ENCODE results near the gene PXK. TPM values are rescaled to one million over a fixed set of nuclear protein-coding genes. Genes with fewer than 3 reads are reported as not detected.
"Not testable (repeated sequence)": the region's sequence is repeated elsewhere in the genome, so short reads cannot be mapped to it uniquely, and the experiment has no call there.

The PXK gene
- total RNA-seq: 10 to 100 TPM; 17.3 to 38.9 (median 22.3) TPM
- 10 to 100 TPM; 23.1 to 26.3 TPM for polyA plus RNA-seq
- 21.5 reads per million, percentile 52 among the genes with 10 or more reads in this experiment for total RNA-seq

GRCh38 chr3:58332575-58333188 is at the start of gene PXK:
Gene PXK (plus strand): TSS chr3:58332892. CDS start chr3:58332989, 97 bp downstream.
- no peaks in the 10 kb centered on the region for H3K9me3 Mint-ChIP-seq
- peak within 1 kb of the TSS; percentile 65 to 97 (median 88) for H3K27ac Mint-ChIP-seq
- peak within 1 kb of the TSS; percentile 70 for H3K27ac ChIP-seq (ENCODE audit: low read depth, low read length)
- H3K4me3 ChIP-seq (ENCODE audit: low read length): peak within 1 kb of the TSS; percentile 68
- DNase-seq (peak; percentile 63 to 89 (median 79)), ATAC-seq (peak; percentile 94)
- intact Hi-C loops (cut with micrococcal nuclease): loop anchor here (1.0 to 5.0 kb wide), 11 partner anchors 8 to 200 kb away; partner anchors contain the start of genes PDHB (in 2 of the 2), ABHD6 (in 1 of the 2), HTD2 (in 1 of the 2) and RPP14 (in 1 of the 2)
- no peaks in the 10 kb centered on the region for H3K27me3 Mint-ChIP-seq
- CTCF ChIA-PET: interaction anchor here (3.2 kb wide), 1 partner anchor 26 kb away, joined by 12 read pairs; the partner anchor contains the start of genes HTD2 and RPP14
- POLR2A ChIA-PET: interaction anchor here (0.6 to 4.2 kb wide), 4 partner anchors 25 to 159 kb away, joined by 3 to 29 read pairs (median 4); partner anchors contain the start of genes HTD2, KCTD6 and RPP14
- peaks cover 20 to 22% of the 10 kb centered on the region in 2 donors for H3K4me1 ChIP-seq (ENCODE audit: control insufficient read depth in 2 of 2, insufficient read depth in 2 of 2, low read length in 2 of 2)
- peaks cover 0 to 4% (median 0%) of the 10 kb centered on the region in 3 experiments for H3K36me3 ChIP-seq (ENCODE audit: control insufficient read depth in 2 of 3, insufficient read depth in 3 of 3, low read length in 3 of 3)
- H3K9me3 ChIP-seq (ENCODE audit: control insufficient read depth in 2 of 3, low read length in 3 of 3): no peaks in the 10 kb centered on the region
- H3K4me3 Mint-ChIP-seq: peak within 1 kb of the TSS; percentile 83 to 100 (median 99)
- peaks cover 30 to 47% (median 38%) of the 10 kb centered on the region in 7 donors for H3K4me1 Mint-ChIP-seq
- H3K36me3 Mint-ChIP-seq: peaks cover 0 to 7% (median 4%) of the 10 kb centered on the region in 5 donors
- H3K27me3 ChIP-seq (ENCODE audit: control insufficient read depth in 2 of 2, insufficient read depth in 2 of 2, low read length in 2 of 2): no peaks in the 10 kb centered on the region

DNA sequence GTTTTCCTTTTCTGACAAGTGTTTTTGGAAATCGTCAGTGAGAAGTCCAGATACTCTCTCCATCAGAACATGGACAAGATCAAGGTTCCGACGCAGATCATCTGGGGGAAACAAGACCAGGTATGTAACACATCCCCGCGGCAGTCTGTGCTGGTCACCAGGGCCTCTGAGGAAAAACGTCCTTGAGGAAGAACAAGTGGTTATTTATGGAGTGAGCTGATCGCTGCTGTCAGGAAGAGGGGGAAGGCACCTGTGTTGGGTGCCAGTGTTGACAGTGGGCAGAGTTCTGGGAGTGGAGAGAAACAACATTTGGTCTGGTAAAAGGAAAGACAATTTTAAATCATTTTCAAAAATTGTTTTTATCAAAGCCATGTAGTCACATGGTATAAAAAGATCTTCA is 47.4 kb upstream of the PXK start:
- no peaks in the 10 kb centered on the region for H3K27me3 Mint-ChIP-seq
- Histone ChIP-seq H3K4me3 (ENCODE audit: low read length) (no peak overlapping the region), H3K36me3 (ENCODE audit: control insufficient read depth in 2 of 3, insufficient read depth in 3 of 3, low read length in 3 of 3) (peaks cover 0 to 6% (median 0%) of the 10 kb centered on the region in 3 experiments), H3K4me1 (ENCODE audit: control insufficient read depth in 2 of 2, insufficient read depth in 2 of 2, low read length in 2 of 2) (no peaks in the 10 kb centered on the region), H3K27ac (ENCODE audit: low read depth, low read length) (no peak overlapping the region), H3K9me3 (ENCODE audit: control insufficient read depth in 2 of 3, low read length in 3 of 3) (no peaks in the 10 kb centered on the region), H3K27me3 (ENCODE audit: control insufficient read depth in 2 of 2, insufficient read depth in 2 of 2, low read length in 2 of 2) (no peaks in the 10 kb centered on the region)
- CTCF ChIA-PET: no interaction called here
- DNase-seq (no peak), ATAC-seq (no peak)
- peaks cover 0 to 4% (median 0%) of the 10 kb centered on the region in 7 donors for H3K4me1 Mint-ChIP-seq
- intact Hi-C loops (cut with micrococcal nuclease): no loop called here
- no peaks in the 10 kb centered on the region for H3K9me3 Mint-ChIP-seq
- H3K4me3 Mint-ChIP-seq: no peak overlapping the region
- H3K27ac Mint-ChIP-seq: no peak overlapping the region
- H3K36me3 Mint-ChIP-seq: peaks cover 3 to 42% (median 20%) of the 10 kb centered on the region in 5 donors
- POLR2A ChIA-PET: interaction anchor here (0.6 kb wide), 1 partner anchor 77 kb away, joined by 3 read pairs; no protein-coding TSS in a partner anchor

DNA sequence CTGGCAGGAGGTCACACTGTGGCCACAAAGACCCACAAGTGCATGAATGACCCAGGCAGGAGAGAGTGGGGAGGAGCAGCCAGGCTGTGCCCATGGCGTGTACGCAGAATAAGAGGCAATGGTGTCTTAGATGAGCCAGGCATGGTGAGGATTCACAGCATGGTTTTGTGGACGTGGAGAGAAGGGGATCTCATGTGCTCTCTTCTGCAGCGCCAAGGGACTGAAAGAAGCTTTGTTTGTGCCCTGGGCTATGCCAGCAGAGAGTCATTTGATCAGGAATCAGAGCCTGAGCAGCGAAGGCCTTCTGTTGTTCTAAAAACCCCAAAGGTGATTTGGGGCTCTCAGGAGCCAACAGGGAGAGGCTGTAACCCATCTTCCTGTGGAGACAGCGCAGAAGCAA is 45.3 kb upstream of the PXK start:
- Mint-ChIP-seq H3K9me3 (peaks cover 0 to 1% (median 0%) of the 10 kb centered on the region in 11 donors), H3K27ac (no peak overlapping the region), H3K4me1 (peaks cover 0 to 4% (median 0%) of the 10 kb centered on the region in 7 donors), H3K27me3 (no peaks in the 10 kb centered on the region), H3K4me3 (no peak overlapping the region), H3K36me3 (peaks cover 4 to 41% (median 17%) of the 10 kb centered on the region in 5 donors)
- Histone ChIP-seq H3K27ac (ENCODE audit: low read depth, low read length) (no peak overlapping the region), H3K9me3 (ENCODE audit: control insufficient read depth in 2 of 3, low read length in 3 of 3) (no peaks in the 10 kb centered on the region), H3K27me3 (ENCODE audit: control insufficient read depth in 2 of 2, insufficient read depth in 2 of 2, low read length in 2 of 2) (no peaks in the 10 kb centered on the region), H3K4me3 (ENCODE audit: low read length) (no peak overlapping the region), H3K36me3 (ENCODE audit: control insufficient read depth in 2 of 3, insufficient read depth in 3 of 3, low read length in 3 of 3) (peaks cover 0 to 6% (median 0%) of the 10 kb centered on the region in 3 experiments), H3K4me1 (ENCODE audit: control insufficient read depth in 2 of 2, insufficient read depth in 2 of 2, low read length in 2 of 2) (no peaks in the 10 kb centered on the region)
- ATAC-seq: no peak
- ChIA-PET CTCF (no interaction called here), POLR2A (no interaction called here)
- no peak for DNase-seq
- intact Hi-C loops (cut with micrococcal nuclease): no loop called here

GRCh38 chr3:58288011-58288728 is 44.5 kb upstream of the PXK start:
- Histone ChIP-seq H3K36me3 (ENCODE audit: control insufficient read depth in 2 of 3, insufficient read depth in 3 of 3, low read length in 3 of 3) (peaks cover 0 to 6% (median 0%) of the 10 kb centered on the region in 3 experiments), H3K4me1 (ENCODE audit: control insufficient read depth in 2 of 2, insufficient read depth in 2 of 2, low read length in 2 of 2) (no peaks in the 10 kb centered on the region), H3K4me3 (ENCODE audit: low read length) (no peak overlapping the region), H3K27me3 (ENCODE audit: control insufficient read depth in 2 of 2, insufficient read depth in 2 of 2, low read length in 2 of 2) (no peaks in the 10 kb centered on the region), H3K9me3 (ENCODE audit: control insufficient read depth in 2 of 3, low read length in 3 of 3) (no peaks in the 10 kb centered on the region), H3K27ac (ENCODE audit: low read depth, low read length) (no peak overlapping the region)
- H3K4me3 Mint-ChIP-seq: no peak overlapping the region
- CTCF ChIA-PET: no interaction called here
- intact Hi-C loops (cut with micrococcal nuclease): no loop called here
- peaks cover 0 to 4% (median 0%) of the 10 kb centered on the region in 7 donors for H3K4me1 Mint-ChIP-seq
- H3K9me3 Mint-ChIP-seq: peaks cover 0 to 1% (median 0%) of the 10 kb centered on the region in 11 donors
- H3K36me3 Mint-ChIP-seq: peaks cover 4 to 40% (median 17%) of the 10 kb centered on the region in 5 donors
- H3K27me3 Mint-ChIP-seq: no peaks in the 10 kb centered on the region
- DNase-seq: no peak
- H3K27ac Mint-ChIP-seq: no peak overlapping the region
- POLR2A ChIA-PET: no interaction called here
- ATAC-seq: no peak

GRCh38 chr3:58288964-58289613 is 43.6 kb upstream of the PXK start:
- H3K9me3 Mint-ChIP-seq; CTCF ChIA-PET; H3K9me3 ChIP-seq (ENCODE audit: control insufficient read depth in 2 of 3, low read length in 3 of 3); H3K27me3 Mint-ChIP-seq; H3K27me3 ChIP-seq (ENCODE audit: control insufficient read depth in 2 of 2, insufficient read depth in 2 of 2, low read length in 2 of 2); H3K36me3 ChIP-seq (ENCODE audit: control insufficient read depth in 2 of 3, insufficient read depth in 3 of 3, low read length in 3 of 3); H3K27ac ChIP-seq (ENCODE audit: low read depth, low read length); H3K4me3 ChIP-seq (ENCODE audit: low read length); H3K4me1 ChIP-seq (ENCODE audit: control insufficient read depth in 2 of 2, insufficient read depth in 2 of 2, low read length in 2 of 2); POLR2A ChIA-PET; H3K27ac Mint-ChIP-seq; H3K4me1 Mint-ChIP-seq; DNase-seq; H3K4me3 Mint-ChIP-seq; ATAC-seq; intact Hi-C loops (cut with micrococcal nuclease): not testable (repeated sequence)
- peaks cover 4 to 40% (median 15%) of the 10 kb centered on the region in 5 donors for H3K36me3 Mint-ChIP-seq

DNA sequence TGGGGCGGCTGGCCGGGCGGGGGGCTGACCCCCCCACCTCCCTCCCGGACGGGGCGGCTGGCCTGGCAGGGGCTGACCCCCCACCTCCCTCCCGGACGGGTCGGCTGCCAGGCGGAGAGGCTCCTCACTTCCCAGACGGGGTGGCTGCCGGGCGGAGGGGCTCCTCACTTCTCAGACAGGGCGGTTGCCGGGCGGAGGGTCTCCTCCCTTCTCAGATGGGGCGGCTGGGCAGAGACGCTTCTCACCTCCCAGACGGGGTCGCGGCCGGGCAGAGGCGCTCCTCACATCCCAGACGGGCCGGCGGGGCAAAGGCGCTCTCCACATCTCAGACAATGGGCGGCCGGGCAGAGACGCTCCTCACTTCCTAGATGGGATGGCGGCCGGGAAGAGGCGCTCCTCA is 42.2 kb upstream of the PXK start:
- H3K36me3 ChIP-seq (ENCODE audit: control insufficient read depth in 2 of 3, insufficient read depth in 3 of 3, low read length in 3 of 3); H3K9me3 Mint-ChIP-seq; H3K27me3 Mint-ChIP-seq; H3K27ac Mint-ChIP-seq; POLR2A ChIA-PET; DNase-seq; H3K4me3 Mint-ChIP-seq; H3K4me3 ChIP-seq (ENCODE audit: low read length); H3K9me3 ChIP-seq (ENCODE audit: control insufficient read depth in 2 of 3, low read length in 3 of 3); H3K27me3 ChIP-seq (ENCODE audit: control insufficient read depth in 2 of 2, insufficient read depth in 2 of 2, low read length in 2 of 2); ATAC-seq; H3K27ac ChIP-seq (ENCODE audit: low read depth, low read length); intact Hi-C loops (cut with micrococcal nuclease); H3K4me1 ChIP-seq (ENCODE audit: control insufficient read depth in 2 of 2, insufficient read depth in 2 of 2, low read length in 2 of 2); CTCF ChIA-PET; H3K4me1 Mint-ChIP-seq: not testable (repeated sequence)
- peaks cover 0 to 31% (median 8%) of the 10 kb centered on the region in 5 donors for H3K36me3 Mint-ChIP-seq

Data from naive thymus-derived CD4-positive, alpha-beta T cell (primary cell).